HG02943 (cell line): ENCODE measurements around the gene LAMB3.
"Not testable (repeated sequence)": the region's sequence is repeated elsewhere in the genome, so short reads cannot be mapped to it uniquely, and the experiment has no call there.

Source experiments
- ATAC-seq: cut with Tn5 transposase; IDR thresholded peaks from one replicate; pipeline ENCODE4 v1.9.1; 2021; ENCODE audit warnings: mild to moderate bottlenecking, low read depth, moderate library complexity; ENCODE audit not compliant: unreplicated experiment

The LAMB3 gene

GRCh38 chr1:209652121-209652735 lies at the start of gene LAMB3:
TSS of gene LAMB3 (minus strand) at chr1:209652425. CDS start at chr1:209650944, 1,481 bp downstream.
- ATAC-seq = no peak

GRCh38 chr1:209700686-209701085 lies 48.5 kb upstream of the LAMB3 start:
- ATAC-seq = not testable (repeated sequence)

GRCh38 chr1:209697126-209697525 lies 44.9 kb upstream of the LAMB3 start:
- ATAC-seq = no peak

- no peak for ATAC-seq
Observed at GRCh38 chr1:209696673-209697072, 44.4 kb upstream of the LAMB3 start.

GRCh38 chr1:209692745-209693504 lies 40.7 kb upstream of the LAMB3 start:
- no peak for ATAC-seq

GRCh38 chr1:209692296-209692695 lies 40.1 kb upstream of the LAMB3 start:
- no peak for ATAC-seq

- ATAC-seq = no peak
Observed at GRCh38 chr1:209691237-209691636, 39.0 kb upstream of the LAMB3 start.

GRCh38 chr1:209689477-209689876 lies 37.3 kb upstream of the LAMB3 start:
- no peak for ATAC-seq

GRCh38 chr1:209688746-209689234 lies 36.6 kb upstream of the LAMB3 start:
- ATAC-seq = no peak

- no peak for ATAC-seq
Observed at GRCh38 chr1:209686322-209686721, 34.1 kb upstream of the LAMB3 start.

GRCh38 chr1:209685821-209686220 lies 33.6 kb upstream of the LAMB3 start:
- ATAC-seq = no peak

- no peak for ATAC-seq
Observed at GRCh38 chr1:209678981-209679539, 26.8 kb upstream of the LAMB3 start.

GRCh38 chr1:209675565-209676154 lies 23.4 kb upstream of the LAMB3 start:
- no peak for ATAC-seq

GRCh38 chr1:209674957-209675564 lies 22.8 kb upstream of the LAMB3 start, which contains the start of gene G0S2:
TSS of gene G0S2 (plus strand) at chr1:209675412. CDS start at chr1:209675685, 273 bp downstream.
- ATAC-seq = no peak

- no peak for ATAC-seq
Observed at GRCh38 chr1:209673631-209674417, 21.6 kb upstream of the LAMB3 start.

GRCh38 chr1:209672705-209673630 lies 20.7 kb upstream of the LAMB3 start:
- peak; percentile 86 for ATAC-seq

- no peak for ATAC-seq
Observed at GRCh38 chr1:209670441-209671082, 18.3 kb upstream of the LAMB3 start.

GRCh38 chr1:209667708-209668107 lies 15.5 kb upstream of the LAMB3 start:
- no peak for ATAC-seq
